HG03442 (cell line): ENCODE results near the gene LRRC8A.
A peak's percentile ranks its signal among the peaks of the same experiment; 100 is the strongest.
"Not testable (repeated sequence)": the region's sequence is repeated elsewhere in the genome, so short reads cannot be mapped to it uniquely, and the experiment has no call there.

Experiments
- ATAC-seq: cut with Tn5 transposase; IDR thresholded peaks from one replicate; pipeline ENCODE4 v1.9.1; 2021; ENCODE audit warnings: mild to moderate bottlenecking, moderate library complexity; ENCODE audit not compliant: unreplicated experiment

Gene LRRC8A

GRCh38 chr9:128947527-128948301 lies 65.8 kb downstream of the LRRC8A start, which contains the start of the genes DOLK and NUP188:
DOLK (minus strand) TSS chr9:128947603; CDS start chr9:128947303, 300 bp downstream.
NUP188 (plus strand) TSS chr9:128947699; CDS start chr9:128947720, 21 bp downstream.
- ATAC-seq = peak; percentile 71

GRCh38 chr9:128961403-128961802 lies 79.5 kb downstream of the LRRC8A start:
- not testable (repeated sequence) for ATAC-seq
